Globus pallidus (tissue), 1 donor: Measurements from ENCODE around the gene KLHL6.

Source experiments
- DNase-seq: peaks from one replicate; pipeline ENCODE4 v3.0.0-alpha.2; 2015; ENCODE audit warnings: low spot score

The KLHL6 gene

DNA sequence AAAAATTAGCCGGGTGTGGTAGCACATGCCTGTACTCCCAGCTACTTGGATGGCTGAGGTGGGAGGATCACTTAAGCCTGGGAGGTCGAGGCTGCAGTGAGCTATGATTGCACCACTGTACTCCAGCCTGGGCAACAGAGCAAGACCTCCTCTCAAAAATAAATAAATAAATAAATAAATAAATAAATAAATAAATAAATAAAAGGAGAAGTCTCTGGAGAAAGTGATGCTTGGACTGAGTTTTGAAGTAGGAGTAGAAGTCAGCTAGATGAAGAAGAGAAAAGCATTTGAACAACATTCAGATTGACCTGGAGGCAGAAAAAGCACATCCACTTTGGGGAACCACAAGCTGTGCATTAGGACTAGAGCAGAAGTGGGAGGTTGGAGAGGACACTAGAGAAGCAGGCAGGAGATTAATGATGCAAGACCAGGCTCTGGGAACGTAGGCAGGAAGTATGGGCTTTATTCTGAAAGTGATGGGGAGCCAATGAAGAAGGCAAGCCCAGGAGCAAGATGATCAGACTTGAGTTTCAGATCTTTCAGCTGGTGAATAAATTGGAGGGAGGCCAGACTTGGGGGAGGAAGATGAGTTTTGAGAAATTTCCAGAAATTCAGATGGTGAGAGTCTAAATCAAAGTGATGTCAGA lies 48.7 kb downstream of the KLHL6 start:
- DNase-seq: no peak

DNA sequence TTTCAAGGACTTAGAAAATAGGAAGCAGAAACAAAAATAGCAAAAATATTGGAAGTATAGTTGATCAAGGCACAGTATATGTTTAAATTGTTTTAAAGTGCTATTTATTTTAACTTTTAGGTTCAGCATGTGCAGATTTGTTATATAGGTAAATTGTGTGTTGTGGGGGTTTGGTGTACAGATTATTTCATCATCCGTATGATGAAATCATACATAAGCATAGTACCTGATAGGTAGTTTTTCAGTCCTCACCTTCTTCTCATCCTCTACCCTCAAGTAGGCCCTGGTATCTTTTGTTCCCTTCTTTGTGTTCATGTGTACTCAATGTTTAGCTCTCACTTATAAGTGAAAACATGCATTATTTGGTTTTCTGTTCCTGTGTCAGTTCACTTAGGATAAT lies 50.9 kb downstream of the KLHL6 start:
- DNase-seq: no peak

DNA sequence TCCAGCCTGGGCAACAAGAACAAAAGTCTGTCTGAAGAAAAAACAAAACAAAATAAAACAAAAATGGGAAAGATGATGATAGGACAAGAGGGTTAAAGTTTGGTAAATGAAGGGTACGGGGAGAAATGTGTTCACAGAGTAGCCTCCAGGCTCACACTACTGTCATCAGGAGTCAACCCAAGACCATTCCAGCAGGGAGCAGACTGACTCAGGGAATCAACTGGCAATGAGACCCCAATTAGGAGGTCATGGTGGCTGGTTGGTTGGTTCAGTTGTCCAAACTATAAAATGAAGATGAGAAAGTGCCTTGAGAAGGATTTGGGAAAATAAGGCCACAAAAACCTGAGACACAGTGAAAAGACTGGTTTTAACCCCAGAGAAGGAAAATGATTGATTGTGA lies 51.8 kb downstream of the KLHL6 start:
- DNase-seq: no peak

DNA sequence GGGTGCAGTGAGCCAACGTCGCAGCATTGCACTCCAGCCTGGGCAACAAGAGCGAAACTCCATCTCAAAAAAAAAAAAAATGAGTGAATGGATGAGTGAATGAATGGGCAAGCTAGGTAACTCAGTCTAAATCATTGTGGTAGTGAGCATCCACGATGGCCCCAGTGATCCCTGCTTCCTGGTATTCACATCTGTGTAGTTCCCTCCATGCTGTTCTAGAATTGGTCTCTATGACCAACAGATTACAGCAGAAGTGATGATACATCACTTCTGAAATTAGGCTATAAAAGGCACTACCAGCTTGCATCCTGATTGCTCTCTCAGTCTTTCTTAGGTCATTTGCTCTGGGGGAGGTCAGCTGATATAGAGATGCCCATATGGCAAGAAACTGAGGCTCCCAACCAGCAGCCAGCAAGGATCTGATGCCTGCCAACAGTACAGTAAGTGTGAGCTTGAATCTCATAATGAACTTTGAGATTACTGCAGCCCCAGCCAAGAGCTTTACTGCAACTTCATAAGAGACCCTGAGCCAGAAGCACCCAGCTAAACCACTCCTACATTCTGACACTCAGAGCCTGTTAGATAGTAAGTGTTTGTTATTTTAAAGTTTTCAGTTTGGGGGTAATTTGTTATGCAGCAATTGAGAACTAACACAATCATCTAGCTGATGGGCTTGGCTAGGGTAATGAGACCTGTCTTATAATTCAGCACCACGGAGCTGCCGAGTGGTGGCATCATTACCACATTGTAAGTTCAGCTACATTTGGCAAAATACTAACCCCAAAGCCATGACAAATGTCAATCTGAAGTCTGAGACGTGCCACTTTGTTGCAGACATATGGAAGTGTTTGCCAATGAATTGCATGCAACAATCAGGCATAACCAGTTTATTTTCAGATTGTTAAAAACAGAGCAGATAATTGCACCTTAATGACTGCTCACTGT lies 53.0 kb downstream of the KLHL6 start:
- DNase-seq: peak; percentile 86

- no peak for DNase-seq
Observed at GRCh38 chr3:183500981-183501704, 54.4 kb downstream of the KLHL6 start.

DNA sequence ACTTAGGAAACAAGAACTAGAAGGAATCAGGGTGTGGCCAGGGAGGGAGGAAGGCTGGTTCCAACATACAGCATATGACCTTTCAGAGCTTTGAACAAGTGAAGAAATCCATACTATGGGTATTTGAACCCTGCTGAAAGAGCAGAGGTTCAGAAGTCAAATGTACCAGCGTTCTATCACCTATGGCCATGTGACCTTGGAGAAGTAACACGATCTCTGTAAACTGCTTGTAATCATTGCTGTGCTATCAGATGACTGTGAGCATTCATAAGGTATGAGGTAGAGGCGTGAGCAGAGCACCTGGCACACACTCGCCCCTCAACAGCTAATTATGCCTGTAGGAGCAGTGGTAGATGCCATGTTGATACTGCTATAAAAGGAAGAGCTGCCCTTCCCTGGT lies 55.2 kb downstream of the KLHL6 start:
- no peak for DNase-seq

DNA sequence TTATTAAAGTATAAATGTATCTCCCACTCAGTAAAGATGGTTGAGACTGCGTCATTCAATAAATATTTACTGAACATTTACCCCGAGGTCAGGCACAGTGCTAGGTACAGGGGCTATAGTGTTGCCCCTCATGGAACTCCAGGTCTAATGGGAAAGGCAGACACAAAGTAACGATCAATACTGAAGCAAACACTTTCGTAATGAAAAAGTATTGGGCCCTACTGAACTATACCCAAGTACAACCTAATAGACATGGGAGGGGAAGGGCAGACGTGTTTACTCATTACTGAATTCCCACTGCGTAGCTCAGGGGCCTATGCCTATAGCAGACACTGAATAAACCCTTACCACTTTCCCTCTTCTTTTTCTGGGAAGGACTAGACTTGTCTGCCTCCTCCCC lies 56.9 kb downstream of the KLHL6 start:
- no peak for DNase-seq

DNA sequence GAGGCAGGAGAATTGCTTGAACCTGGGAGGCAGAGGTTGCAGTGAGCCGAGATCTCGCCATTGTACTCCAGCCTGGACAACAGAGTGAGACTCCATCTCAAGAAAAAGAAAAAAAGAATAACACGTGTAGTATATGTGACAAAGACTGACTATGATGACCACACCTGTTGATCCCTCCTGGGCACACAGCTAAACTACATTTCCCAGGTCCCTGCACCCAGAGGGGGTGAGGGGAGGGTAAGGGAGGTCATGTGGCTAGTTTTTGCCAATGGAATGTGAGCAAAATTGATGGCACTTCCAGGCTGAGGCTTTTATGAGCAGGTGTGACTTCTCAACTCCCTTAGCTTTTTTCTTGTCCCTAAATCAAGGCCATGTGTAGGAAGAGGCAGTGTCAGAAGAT lies 58.2 kb downstream of the KLHL6 start:
- DNase-seq: no peak

DNA sequence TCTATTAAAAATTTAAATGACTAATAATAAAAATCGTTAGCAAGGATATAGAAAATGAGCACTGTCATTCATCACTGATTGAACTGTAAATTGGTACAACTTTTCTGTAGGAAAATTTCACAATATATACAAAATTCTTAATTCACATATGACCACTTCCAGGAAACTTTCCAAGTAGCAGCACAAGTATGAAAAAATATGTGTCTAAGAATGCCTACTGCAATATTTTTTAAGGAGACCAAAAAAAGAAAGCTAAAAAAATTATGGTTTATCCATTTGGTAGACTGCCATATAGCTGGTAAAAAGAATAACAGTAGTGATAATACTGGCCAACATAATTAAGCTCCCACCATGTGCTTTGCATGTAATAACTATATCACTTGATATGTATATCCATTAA lies 59.2 kb downstream of the KLHL6 start:
- no peak for DNase-seq

- DNase-seq: no peak
Observed at GRCh38 chr3:183494341-183494740, 61.2 kb downstream of the KLHL6 start.

- DNase-seq: no peak
Observed at GRCh38 chr3:183493296-183494045, 62.0 kb downstream of the KLHL6 start.

DNA sequence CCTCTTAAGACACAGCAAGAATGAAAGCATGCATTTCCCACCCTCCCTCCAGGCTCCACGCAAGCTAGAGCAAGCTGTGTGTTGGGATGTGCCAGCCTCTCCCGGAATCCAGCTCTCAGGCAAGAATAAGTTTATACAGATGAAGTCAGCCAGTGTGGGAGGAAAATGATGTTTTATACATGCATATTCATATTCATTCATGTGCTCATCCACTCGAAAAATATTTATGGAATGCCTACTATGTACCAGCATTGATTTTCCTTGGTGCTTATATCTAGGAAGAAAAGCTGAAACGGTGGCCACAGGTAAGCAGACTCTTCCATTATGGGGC lies 62.7 kb downstream of the KLHL6 start:
- no peak for DNase-seq

GRCh38 chr3:183491923-183492848 lies 63.3 kb downstream of the KLHL6 start:
- DNase-seq: no peak

GRCh38 chr3:183491109-183491922 lies 64.2 kb downstream of the KLHL6 start:
- DNase-seq: no peak

DNA sequence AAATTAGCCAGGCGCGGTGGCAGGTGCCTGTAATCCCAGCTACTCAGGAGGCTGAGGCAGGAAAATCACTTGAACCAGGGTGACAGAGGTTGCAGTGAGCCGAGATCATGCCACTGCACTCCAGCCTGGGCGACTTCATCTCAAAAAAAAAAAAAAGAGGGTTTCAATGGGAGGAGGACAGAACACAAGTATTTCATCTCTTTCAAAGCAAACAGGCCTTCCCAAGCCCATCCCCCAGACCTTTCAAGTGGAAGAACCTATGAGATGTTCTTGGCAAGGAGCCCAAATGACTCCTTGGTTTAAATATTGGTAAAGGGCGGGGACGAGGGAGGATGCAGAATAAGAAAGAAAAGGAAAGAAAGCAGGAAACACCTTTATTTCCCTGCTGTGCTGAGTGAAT lies 64.9 kb downstream of the KLHL6 start:
- DNase-seq: no peak

DNA sequence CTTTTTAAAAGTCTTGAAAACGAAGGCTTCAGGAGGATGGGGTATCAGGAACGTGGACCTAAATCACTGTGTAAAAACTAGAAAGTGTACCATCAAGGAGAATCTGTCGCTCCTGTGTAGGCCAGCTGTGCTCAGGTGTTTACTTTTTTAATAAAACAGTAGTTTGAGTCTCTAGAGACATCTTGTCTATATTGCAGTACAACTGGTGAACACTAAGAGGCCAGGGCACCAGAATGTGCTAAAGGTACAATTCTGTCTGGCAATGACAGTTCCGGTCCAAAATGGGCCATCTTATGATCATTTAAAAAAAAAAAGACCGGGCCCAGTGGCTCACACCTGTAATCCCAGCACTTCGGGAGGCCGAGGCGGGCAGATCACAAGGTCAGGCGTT lies 65.3 kb downstream of the KLHL6 start:
- no peak for DNase-seq

DNA sequence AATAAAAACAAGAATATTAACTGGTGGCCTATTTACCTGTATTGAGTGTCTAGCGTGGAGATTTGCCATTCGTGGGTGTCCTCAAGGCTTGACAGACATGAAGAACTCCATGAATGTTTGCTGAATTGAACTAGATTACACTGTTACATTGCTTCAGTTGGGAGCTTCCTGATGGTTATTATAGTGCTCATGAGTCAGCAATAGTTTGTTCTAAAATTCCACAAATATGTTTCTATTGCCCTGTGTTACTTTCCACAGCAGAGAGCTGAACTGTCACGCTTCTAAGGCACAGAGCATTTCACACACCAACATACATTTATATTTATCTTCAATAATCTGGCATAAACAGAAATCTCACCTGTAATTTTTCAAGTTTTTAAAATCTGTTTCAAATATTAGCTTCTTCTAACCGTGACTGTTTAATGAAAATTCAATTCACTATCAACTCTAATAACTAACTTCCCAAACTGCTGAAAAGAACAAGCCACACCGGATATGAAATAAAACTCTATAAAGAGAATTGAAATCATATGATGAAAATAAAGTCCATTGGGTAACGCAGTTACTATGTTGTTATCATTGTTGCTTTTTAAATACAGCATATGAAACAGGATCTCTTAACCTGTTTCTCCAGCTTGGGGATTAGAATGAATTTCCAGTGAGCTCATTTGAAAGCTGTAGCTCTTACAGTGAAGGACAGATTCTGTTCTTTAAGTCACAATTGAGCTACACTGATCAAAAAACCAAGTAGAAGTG lies 65.9 kb downstream of the KLHL6 start:
- no peak for DNase-seq

GRCh38 chr3:183488343-183488742 lies 67.2 kb downstream of the KLHL6 start:
- DNase-seq: no peak

DNA sequence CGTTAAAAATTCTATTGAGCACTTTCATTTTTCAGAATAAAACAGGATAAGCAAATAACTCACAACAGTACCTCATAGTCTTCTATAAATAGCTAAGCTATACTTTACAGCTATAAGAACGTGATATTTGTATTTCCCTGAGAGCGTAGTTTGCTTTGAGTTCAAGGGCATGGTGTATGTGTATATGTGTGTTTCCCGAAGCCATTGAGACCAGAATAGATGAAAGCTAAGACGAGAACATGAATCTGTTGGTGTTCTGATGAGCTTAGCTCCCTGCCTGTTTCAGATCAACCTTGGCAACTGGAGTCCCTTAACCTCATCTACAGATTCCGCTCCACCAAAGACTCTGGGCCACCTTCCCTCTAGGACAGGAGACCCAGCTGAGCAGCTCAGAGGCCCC lies 67.6 kb downstream of the KLHL6 start:
- no peak for DNase-seq

- DNase-seq: no peak
Observed at GRCh38 chr3:183487016-183487415, 68.5 kb downstream of the KLHL6 start.
